ENCODE results near the gene ARL4A. TPM values are rescaled to one million over a fixed set of nuclear protein-coding genes. Genes with fewer than 3 reads are reported as not detected.

Gene ARL4A
- total RNA-seq, 1 donor from 2014 or later = 17.7 TPM

DNA sequence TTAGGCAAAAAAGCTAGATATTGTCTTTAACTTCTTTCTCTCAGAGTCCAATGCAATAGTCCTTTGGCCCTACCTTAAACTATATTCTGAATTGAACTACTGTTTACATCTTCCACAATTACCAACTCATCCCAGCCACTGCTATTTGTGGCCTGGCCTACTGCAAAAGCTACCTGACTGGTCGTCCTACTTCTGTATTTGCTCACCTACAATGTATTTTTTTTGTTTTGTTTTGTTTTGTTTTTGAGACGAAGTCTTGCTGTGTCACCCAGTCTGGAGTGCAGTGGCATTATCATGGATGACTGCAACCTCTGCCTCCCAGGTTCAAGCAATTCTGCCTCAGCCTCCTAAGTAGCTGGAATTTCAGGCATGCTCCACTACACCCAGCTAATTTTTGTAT is 51.2 kb downstream of the ARL4A start:
- DNase-seq (ENCODE audit: low spot score) = no peak
- intact Hi-C loops (cut with DNase I) = no loop called here

Other genes starting within 250 kb of the ARL4A start
- not detected for gene SCIN, start 116.9 kb upstream of the ARL4A start, total RNA-seq